GM04503 (cell line): ENCODE data around the gene LIMK1.

Experiments
- DNase-seq: peaks from one replicate; pipeline ENCODE4 v3.0.0-alpha.2; 2012; ENCODE audit warnings: low read depth

The LIMK1 gene

DNA sequence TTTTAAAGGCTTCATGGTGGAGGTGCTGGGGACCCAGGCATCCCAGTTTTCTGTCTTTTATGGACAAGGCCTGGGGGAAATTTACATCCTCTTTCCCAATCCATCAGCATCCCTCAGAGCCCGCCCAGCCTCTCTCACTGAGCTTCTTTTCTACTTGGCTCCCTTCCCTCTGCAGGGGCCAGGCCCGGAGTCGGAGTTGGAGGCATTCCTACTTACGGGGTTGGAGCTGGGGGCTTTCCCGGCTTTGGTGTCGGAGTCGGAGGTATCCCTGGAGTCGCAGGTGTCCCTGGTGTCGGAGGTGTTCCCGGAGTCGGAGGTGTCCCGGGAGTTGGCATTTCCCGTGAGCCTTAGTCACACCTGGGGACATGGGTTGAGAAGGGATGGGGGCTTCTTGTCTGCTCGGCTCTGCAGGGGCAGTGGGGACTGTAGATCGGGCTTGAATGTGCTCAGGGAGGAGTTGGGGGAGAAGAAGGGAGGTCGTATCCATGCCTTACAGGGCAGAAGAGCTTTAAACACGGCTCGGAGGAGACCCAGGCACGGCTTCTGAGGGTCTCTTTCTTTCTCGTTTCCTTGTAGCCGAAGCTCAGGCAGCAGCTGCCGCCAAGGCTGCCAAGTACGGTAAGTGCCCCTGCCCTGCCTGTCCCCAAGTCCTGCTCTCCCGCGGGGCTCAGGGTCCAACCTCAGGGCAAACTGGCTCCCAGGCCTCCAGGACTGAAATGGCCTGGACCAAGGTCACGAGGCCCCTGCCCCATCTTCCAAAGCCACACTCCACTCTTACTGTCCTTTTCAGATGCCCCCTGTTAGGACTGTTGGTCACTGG lies 27.3 kb upstream of the LIMK1 start:
- no peak for DNase-seq

DNA sequence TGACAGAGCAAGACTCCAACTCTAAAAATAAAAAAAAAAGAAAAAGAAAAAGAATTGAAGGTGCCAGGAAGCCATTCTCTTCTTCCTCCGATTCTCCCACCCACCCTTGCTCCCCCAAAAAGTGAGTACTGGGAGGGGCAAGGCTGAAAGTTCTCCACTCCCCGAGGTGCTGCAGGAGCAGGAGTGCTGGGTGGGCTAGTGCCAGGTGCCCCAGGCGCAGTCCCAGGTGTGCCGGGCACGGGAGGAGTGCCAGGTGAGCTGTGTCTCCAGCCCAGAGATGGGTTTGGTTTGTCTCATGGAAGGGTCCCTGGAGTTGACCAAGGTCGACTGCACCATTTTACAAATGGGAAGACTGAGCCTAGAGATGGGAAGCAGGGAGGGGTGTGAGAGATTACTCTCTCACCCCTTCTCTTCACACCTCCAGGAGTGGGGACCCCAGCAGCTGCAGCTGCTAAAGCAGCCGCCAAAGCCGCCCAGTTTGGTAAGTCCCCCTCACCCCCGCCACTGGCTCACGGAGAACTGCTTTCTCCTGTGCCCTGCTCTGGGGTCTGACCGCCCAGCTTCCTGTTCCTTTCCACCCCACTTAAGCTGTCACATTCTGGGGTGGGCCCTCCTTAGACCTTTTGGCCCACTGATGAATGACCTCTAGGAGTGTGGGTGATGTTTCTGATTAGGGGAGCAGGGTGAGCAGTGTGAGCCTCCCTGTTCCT lies 26.2 kb upstream of the LIMK1 start:
- DNase-seq = no peak

DNA sequence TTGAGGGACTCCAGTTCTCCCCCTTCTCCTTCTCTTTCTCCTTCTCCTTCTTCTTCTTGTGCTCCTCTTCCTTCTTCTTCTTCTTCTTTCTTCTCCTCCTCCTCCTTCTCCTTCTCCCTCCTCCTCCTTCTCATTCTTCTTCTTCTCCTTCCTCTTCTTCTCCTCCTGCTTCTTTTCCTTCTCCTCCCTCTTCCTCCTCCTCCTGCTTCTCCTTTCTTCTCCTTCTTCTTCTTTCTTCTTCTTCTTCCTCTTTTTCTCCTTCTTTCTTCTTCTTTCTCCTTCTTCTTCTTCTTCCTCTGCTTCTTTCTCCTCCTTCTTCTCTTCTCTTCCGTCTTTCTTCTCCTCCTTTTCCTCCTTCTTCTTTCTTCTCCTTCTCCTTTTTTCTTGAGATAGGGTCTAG lies 25.6 kb upstream of the LIMK1 start:
- no peak for DNase-seq

DNA sequence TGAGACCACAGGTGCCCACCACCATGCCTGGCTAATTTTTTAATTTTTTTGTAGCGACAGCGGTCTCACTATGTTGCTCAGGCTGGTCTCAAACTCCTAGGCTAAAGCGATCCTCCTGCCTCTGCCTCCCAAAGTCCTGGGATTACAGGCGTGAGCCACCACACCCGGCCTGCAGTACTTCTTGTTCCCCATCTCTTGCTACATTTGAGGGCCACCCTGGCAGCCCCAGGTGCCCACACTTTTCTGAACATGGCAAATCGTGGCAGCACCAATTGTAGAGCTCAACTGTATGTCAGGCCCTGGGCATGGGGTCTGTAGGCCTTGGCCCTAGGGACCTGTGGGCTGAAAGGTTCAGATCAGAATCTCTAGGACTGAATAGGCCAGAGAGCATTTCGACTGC lies 25.1 kb upstream of the LIMK1 start:
- DNase-seq = no peak

DNA sequence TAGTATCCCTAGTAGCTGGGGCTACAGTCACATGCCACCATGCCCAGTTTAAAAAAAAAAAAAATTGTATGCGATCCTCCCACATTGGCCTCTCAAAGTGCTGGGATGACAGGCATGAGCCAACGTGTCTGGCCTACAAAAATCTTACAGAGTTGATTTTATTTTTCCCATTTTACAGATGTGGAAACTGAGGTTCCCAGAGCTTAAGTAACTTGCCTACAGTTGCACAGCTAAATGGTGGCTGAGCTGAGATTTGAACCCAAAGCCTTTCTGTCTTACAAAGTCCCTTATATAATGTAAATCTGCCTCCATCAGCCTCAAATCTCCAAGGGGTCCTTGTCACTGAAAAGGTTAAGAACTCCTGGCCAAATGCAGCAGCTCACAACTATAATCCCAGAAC lies 24.6 kb upstream of the LIMK1 start:
- no peak for DNase-seq

DNA sequence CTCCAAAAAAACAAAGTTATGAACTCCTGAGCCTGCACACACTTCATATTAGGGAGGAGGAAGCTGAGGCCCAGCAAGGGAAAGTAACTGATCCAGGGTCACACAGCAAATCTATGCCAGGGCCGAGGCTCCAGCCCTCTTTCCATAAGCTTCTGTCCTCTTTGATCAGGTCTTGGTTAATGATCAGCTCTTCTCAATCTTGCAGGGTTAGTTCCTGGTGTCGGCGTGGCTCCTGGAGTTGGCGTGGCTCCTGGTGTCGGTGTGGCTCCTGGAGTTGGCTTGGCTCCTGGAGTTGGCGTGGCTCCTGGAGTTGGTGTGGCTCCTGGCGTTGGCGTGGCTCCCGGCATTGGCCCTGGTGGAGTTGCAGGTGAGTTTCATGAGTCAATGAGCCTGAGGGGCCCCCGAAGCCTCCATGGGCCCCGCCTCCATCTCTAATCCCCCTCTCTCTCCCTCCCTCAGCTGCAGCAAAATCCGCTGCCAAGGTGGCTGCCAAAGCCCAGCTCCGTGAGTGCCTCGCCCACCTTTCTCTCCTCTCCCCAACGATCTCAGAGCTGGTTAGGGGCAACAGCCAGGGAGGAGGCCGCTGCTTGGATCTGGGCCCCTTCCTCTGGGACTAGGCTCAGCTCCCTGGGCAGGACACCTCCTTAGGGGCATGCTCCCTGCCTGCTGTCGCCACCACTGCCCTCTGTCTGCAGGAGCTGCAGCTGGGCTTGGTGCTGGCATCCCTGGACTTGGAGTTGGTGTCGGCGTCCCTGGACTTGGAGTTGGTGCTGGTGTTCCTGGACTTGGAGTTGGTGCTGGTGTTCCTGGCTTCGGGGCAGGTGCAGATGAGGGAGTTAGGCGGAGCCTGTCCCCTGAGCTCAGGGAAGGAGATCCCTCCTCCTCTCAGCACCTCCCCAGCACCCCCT lies 23.7 kb upstream of the LIMK1 start:
- DNase-seq = no peak

DNA sequence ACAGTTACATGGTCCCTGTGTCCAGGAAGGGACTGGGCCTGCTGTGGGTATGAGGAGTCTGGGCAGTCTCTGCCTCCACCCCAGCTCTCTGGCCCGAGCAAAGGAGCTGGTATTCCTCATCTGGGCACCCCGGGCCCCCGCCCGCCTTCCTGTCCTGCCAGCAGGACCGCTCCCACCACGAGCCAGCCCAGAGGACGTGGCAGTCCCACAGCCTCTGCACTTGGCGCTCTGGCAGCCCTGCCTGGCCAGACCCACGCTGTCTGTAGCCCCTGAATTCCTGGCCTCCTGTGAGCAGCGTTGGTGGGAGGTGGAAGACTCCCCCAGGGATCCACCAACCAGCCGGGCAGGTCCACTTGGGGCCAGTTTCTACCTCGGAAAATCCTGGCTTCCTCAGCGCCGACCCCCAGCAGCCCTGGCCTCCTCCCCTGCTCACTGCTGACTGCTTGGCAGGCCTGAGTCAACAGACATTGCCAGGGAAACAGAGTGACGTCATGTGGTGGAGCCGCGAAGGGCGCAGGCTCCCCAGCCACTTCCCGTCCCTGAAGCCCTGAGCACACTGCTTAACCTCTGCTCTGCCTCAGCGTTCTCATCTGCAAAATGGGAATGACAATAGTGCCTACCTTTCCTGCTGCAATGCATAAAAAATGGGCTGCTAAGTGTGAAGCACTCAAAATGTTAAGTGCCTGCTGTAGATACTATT lies 21.6 kb upstream of the LIMK1 start:
- DNase-seq = peak; percentile 72

DNA sequence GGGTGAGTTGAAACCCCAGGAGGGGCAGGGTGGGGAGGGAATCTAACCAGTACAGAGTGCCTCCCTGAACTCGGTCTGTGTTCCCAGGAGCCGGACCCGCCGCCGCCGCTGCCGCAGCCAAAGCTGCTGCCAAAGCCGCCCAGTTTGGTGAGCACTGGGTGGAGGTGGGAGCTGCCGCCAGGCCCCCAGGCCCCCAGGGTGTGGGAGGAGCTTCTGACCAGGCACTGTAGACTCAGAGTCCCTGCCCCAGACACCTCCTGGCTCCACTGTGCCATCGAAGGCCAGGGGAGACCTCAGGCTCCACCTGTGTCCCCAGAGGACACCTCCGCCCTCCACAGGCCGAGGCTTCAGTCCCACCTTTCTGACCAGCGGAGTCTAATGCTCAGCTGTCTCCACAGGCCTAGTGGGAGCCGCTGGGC lies 20.4 kb upstream of the LIMK1 start:
- no peak for DNase-seq

DNA sequence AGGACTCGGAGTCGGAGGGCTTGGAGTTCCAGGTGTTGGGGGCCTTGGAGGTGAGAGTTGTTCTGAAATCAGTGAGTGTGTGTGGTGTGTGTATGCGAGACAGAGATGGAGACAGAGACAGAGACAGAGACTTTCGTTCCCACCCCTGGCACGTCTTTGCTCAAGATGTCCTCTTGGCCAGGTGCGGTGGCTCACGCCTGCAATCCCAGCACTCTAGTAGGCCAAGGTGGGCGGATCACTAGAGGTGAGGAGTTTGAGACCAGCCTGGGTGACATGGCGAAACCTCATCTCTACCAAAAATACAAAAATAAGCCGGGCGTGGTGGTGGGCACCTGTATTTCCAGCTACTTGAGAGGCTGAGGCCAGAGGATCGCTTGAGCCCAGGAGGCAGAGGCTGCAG lies 20.0 kb upstream of the LIMK1 start:
- no peak for DNase-seq

DNA sequence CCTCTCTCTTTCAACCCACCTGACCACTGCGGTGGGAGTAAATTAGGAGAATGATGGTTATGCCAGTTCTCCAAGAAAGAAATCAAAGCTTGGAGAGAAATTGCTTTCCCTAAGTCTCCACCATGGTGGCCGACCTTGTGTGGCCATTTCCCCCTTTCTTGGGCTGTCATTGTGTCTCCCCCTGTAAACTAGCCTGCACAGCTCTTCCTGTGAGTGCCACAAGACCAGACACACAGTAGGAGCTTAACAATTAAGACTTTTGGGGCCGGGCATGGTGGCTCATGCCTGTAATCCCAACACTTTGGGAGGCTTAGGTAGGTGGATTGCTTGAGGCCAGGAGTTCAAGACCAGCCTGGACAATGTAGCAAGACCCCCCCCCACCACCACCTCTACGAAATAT lies 18.9 kb upstream of the LIMK1 start:
- no peak for DNase-seq

DNA sequence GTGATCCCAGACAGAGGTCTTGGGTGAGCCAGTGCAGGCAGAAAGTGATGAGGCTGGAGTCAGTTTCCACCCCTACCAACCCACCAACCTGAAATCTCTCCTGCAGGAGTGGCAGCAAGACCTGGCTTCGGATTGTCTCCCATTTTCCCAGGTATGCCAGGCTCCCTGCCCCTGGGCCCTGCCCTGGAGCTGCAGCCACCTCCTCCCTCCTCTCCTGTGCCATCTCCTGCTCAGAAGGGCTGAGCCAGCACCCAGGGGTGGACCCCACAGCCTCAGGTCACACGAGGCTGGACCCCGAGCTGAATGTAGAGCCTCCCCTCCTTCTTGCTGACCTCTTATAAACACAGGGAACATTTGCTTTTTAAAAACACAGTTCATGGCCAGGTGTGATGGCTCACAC lies 17.0 kb upstream of the LIMK1 start:
- no peak for DNase-seq

DNA sequence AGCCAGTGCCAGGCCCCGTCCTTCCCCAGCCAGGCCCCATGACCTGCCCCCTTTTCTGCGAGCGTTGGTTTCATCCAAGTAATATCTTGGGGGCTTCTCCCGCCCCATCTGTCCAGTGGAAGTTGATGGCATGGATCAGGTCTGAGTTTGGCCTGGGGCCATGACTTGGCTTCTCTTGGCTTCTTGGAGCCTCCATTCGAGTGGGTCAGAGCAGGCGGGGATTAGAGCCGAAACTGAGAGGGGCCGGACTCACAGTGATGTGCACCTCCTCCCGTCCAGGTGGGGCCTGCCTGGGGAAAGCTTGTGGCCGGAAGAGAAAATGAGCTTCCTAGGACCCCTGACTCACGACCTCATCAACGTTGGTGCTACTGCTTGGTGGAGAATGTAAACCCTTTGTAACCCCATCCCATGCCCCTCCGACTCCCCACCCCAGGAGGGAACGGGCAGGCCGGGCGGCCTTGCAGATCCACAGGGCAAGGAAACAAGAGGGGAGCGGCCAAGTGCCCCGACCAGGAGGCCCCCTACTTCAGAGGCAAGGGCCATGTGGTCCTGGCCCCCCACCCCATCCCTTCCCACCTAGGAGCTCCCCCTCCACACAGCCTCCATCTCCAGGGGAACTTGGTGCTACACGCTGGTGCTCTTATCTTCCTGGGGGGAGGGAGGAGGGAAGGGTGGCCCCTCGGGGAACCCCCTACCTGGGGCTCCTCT lies 15.1 kb upstream of the LIMK1 start:
- no peak for DNase-seq

DNA sequence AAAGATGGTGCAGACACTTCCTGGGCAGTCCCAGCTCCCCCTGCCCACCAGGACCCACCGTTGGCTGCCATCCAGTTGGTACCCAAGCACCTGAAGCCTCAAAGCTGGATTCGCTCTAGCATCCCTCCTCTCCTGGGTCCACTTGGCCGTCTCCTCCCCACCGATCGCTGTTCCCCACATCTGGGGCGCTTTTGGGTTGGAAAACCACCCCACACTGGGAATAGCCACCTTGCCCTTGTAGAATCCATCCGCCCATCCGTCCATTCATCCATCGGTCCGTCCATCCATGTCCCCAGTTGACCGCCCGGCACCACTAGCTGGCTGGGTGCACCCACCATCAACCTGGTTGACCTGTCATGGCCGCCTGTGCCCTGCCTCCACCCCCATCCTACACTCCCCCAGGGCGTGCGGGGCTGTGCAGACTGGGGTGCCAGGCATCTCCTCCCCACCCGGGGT lies 14.5 kb upstream of the LIMK1 start:
- DNase-seq = no peak

DNA sequence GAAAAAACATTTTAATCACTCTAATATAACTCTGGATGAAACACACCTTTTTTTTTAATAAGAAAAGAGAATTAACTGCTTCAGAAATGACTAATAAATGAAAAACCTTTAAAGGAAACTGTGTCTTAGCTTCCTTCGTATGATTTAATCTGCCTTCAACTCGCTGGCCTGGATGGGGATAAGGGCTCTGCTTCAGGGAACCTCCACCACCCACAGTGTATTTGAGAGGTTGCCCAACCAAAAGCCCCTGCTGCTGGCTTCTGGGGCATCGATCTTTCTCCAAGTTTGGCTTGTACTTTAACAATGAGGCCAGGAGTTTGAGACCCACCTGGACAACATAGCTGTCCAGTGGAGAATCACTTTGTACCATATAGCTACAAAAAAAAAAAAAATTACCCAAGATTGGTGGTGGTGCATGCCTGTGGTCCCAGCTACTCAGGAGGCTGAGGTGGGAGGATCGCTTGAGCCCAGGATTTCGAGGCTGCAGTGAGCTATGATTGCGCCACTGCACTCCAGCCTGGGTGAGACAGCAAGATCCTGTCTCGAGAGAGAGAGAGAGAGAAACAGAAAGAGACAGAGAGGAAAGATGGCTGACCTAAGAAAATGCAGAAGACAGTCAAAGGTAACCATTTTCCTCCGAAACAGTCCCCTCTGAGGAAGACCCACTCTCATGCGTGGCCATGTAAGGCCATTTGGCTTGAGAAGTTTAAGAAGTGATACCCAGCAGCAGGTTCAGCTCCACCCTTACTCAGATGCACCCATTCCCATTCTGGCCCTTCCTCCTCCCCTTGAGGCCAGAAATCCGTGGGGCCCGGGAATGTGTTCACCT lies 13.6 kb upstream of the LIMK1 start:
- DNase-seq = no peak

DNA sequence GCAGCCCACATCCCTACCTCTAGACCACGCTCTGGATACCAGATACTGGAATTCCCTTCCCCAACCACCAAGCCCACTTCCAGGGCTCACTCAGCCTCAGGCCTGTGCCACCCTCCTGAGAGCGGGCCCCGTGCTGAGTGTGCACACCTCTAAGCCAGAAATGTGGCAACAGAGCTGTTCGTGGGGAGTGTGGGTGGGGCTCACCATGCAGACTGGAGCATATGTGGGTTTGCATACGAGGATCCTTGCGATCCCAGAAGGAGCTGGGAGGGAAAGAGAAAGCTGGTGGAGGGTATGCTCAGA lies 13.0 kb upstream of the LIMK1 start:
- DNase-seq = no peak

DNA sequence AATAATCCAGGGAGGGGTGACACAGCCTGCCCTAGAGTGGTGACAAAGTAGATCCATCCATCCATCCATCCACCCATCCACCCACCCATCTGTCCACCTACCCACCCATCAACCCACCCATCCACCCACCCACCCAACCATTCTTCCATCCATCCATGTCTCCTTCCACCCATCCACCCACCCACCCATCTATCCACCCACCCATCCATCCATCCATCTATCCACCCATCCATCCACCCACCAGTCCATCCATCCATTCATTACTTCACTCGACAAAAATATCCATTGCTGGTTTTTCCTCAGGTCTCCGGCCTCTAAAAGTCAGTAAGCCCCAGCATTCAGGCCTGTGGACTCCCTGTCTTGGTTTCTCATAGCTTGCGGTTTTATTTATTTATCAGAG lies 12.5 kb upstream of the LIMK1 start:
- no peak for DNase-seq

DNA sequence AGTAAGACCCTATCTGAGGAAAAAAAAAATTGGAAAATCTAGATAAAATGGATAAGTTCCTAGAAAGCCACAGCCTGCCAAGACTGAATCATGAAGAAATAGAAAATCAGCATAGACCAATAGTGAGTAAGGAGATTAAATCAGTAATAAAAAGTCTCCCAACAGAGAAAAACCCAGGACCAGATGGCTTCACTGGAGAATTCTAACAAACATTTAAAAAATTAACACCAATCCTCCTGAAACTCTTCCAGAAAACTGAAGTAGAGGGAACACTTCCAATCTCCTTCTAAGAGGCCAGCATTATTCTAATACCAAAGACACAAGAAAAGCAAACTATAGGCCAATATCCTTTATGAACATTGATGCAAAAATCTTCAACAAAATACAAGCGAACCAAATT lies 8.8 kb upstream of the LIMK1 start:
- DNase-seq = no peak

DNA sequence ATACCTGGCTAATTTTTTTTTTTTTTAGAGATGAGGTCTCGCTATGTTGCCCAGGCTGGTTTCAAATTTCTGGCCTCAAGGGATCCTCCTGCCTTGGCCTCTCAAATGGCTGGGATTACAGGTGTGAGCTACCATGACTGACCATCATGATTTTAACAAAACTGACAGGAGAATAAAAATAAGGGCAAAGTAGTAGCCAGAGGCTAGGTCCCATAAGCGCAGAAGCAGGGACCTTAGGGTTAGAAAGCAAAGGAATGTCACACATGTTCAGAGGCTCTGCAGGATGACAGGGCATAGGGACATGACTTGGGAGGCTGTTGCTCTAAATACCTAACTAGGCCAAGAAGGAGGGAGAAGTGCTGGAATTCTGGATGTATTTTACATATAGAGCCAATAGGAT lies 5.1 kb upstream of the LIMK1 start:
- DNase-seq = no peak

DNA sequence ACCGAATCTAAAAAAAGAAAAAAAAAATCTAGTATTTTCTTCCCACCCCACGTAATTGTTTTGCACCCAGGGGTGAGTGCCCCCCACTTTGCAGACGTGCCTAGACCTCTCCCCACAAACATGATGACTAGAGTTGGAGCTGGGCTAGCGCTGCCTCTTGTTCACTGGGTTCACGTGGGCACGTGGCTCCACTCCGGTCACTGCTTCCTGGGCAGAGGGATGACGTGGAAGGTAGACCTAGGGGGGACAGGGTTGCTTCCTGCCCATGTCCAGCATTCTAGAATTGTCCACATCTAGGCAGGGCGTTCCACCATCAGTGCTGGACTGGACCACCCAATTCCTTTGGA lies 861 bp upstream of the LIMK1 start:
- no peak for DNase-seq

DNA sequence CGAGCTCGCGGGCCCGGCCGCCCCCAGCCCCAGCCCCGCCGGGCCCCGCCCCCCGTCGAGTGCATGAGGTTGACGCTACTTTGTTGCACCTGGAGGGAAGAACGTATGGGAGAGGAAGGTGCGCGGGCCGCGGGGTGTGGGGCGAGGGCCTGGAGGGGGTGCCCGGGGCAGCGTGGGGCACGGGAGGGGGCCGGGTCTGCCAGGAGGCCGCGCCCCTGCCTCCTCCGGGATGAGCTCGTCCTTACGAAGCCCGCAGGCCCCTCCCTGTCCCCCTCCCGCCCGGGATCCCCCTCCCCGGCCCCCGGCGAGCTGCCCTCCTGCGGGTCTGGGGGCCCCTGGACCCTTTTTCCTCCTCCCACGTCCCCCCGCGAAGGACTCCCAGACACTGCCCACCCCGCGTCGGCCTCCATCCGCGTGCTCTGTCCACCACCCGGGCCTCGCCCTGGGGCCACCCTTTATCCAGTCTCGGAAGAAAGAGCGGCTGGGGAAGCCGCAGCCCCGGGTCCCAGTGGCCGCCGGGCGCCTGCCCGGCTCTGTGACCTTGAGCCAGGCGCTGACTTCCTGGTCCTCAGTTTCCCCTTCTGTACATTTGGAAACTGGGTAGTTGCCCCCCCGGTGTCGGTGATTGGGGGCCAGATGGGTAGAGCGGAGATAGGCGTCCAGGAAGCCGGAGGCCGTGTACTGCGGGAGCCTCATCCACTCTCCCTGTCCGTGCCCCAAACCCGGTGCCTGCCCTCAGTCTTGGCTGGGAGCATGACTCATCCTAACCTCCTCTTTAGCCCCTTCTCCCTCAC lies 521 bp downstream of the LIMK1 start:
- DNase-seq = no peak
